DND-41 (cell line): ENCODE results near the gene FAM107A.

Experiments used
- CTCF ChIP-seq: IDR thresholded peaks from 2 replicates; pipeline ENCODE4 v1.5.1; 2012; ENCODE audit warnings: borderline replicate concordance, low read length, moderate library complexity, mild to moderate bottlenecking; ENCODE audit not compliant: poor library complexity, severe bottlenecking; ENCODE audit errors: extremely low read depth
- EZH2 ChIP-seq: IDR thresholded peaks from 3 replicates; pipeline ENCODE4 v1.6.1; 2012; ENCODE audit warnings: borderline replicate concordance, low read depth, mild to moderate bottlenecking, moderate library complexity, low read length, inconsistent platforms; ENCODE audit not compliant: severe bottlenecking

- TF ChIP-seq CTCF (no peak), EZH2 (no peak)
Measured at GRCh38 chr3:58566398-58567250, 10.6 kb downstream of the FAM107A start.
